Pons (tissue), 1 donor: ENCODE data around the gene POLD2.

Experiments used
- DNase-seq: peaks from one replicate; pipeline ENCODE4 v3.0.0-alpha.2; 2016; ENCODE audit warnings: low spot score

The POLD2 gene

GRCh38 chr7:44152971-44153947 lies 29.9 kb upstream of the POLD2 start:
- DNase-seq, result no peak

GRCh38 chr7:44151956-44152355 lies 28.6 kb upstream of the POLD2 start:
- DNase-seq, result no peak

DNA sequence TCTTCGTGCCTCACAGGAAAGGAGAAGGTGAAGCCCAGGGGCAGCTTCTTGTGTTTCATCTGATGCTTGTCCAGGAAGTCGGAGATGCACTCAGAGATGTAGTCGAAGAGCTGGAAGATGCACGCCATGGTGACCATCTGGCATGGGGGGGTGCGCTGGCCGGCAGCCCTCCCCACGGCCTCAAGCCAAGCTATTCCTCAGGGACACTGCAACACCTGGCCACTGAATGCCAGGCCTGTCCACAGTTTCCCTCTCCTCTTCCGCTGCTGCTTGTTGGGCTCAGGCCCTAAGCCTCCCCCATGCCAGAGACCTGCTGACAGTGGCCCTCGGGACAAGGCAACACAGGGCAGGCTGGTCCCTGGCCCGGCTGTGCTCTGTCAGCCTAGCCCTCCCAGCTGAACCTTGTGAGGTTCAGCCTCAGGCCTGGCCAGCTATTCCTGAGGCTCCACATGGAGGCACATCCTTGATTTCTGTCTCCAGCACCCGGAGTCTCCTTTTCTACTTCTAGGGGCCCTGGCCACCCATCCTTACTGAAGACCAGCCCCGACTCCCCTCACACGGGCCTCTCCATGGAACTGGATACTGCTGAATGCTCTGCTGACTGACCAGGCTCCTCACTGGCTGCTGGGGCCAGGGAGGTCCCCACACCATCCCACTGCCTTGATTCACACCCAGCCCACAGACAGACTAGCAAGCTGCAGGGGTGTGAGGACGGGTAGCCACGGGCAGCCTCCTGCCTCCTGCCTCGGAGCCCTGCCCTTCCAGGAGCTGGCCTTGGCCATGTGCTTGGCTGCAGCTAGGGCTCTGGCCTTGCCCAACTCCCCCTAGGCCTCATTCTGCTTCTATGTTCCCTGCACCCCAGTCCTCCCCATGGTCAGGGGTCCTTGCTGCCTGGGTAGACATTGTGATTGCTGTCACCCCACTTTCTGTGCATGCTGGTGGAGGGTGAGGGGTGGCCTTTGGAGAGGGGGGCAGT lies 27.9 kb upstream of the POLD2 start:
- no peak for DNase-seq

- DNase-seq, result no peak
Measured at GRCh38 chr7:44150466-44150832, 27.1 kb upstream of the POLD2 start.

GRCh38 chr7:44149571-44150465 lies 26.5 kb upstream of the POLD2 start:
- DNase-seq, result no peak

DNA sequence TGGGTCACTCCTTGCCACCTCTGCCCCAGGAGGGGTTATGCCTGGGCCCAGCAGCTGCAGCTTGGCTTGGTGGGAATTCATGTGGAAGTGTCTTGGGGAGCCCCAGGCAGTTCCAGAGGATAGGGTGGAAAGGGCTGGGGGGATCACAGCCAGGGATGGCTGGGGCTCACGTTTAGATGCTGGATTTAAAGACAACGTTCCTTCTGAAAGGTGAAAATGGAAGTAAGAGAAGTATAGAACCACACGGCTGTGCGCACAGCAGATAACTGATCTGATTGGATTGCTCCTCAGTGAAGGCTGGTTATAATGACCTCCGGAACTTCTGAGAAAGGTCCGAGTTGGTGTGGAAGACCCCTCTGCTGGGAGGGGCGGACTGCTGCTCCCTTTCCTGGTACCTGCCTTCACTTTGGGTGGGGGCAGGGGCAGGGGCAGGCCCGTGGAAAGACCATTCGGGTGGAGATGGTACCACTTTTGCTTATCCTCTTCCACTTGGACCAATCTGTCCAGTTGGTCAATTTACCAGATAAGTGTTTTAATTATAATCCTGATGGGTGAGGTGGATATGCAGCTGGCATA lies 25.7 kb upstream of the POLD2 start:
- no peak for DNase-seq

DNA sequence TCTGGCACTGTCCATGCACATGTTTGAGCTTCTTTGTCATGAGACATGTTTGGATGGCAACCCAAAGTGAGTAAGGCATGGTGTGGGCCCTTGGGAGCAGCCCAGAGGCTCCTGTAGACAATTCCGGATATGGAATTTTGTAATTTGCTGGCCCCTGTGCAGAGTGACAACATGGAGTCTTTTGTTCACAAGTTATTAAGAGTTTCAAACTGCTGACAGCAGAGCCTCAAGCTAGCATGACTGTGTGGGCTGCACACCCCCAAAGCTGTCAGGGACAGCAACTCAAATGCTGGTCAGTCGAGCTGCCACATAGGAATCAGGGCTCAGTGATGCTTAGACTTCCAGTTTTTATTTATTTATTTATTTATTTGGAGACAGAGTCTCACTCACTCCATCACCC lies 24.8 kb upstream of the POLD2 start:
- no peak for DNase-seq

GRCh38 chr7:44147026-44147991 lies 24.0 kb upstream of the POLD2 start:
- no peak for DNase-seq

GRCh38 chr7:44145969-44146911 lies 22.9 kb upstream of the POLD2 start:
- peak; percentile 23 for DNase-seq

DNA sequence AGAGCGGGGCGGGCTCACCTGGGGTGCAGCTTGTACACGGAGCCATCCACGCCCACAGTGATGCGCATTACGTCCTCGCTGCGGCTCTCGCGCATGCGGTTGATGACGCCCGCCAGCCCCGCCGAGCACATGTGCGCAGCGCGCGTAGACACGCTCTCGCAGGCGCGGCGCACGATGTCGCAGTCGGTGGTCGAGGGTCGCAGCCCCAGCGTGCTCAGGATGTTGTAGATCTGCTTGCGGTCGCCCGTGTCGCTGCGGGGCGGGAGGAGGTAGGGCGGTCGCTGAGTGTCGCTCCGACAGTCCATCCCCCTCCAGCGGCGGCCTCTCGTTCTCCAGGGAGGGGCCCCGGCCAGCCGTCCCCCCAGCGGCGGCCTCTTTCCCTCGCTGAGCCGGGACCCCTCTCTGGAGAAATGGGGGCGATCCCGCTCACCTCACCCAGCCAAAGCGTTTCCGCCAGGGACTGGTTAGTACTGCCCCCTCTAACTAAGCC lies 22.2 kb upstream of the POLD2 start:
- DNase-seq, result no peak

GRCh38 chr7:44144968-44145478 lies 21.7 kb upstream of the POLD2 start:
- DNase-seq, result no peak

DNA sequence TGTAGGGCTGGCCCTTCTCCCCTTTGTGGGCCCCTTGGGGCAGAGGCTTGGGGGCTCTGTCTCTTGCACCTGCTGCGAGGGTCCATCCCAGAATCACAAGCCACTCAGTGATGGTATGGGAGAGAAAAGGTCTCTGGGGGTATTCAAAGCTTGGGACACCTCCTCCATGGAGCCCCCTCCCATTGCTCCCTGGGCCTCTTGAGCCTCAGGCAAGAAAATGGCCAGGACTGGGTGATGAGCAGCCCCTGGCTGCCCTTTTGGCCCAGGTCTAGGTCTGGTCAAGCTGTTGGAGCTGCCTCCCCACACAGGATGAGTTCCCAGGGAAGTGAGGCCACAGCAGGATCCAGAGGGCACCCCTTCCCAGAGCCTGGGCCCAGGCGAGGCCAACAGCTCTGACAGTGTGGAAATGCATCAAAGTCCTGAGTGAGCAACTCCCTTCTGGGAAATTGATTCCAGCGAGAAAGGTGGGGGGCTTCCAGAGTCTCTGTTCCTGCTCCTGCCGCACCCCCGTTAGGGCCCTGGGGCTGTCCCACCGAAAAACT lies 21.1 kb upstream of the POLD2 start:
- no peak for DNase-seq

DNA sequence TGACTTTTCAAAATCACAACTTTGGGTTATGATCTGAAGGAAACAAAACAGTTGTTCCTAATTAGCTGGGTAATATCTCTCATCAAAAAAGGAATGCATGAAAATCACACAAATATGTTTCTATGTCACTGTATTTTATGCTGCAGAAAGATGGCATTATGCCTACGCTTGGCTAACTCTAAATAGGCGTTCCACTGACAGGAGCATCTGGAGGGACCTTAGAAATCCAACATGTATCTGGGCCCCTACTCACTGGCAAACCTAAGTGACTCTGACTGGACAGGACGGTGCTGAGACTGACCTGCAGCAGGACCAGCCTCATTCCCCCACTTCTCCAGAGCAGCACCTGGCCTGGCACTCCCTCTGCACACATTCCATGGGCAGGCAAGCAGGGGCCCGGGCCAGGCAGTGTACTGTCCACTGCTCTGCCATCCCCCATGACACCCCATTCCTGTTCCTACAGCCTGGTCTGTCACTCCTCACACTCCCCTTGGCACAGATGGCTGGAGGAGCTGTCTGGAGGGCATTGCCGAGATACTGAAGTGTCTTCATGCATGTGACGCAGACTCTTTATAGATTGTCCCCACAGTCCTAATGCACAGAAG lies 20.4 kb upstream of the POLD2 start:
- no peak for DNase-seq

DNA sequence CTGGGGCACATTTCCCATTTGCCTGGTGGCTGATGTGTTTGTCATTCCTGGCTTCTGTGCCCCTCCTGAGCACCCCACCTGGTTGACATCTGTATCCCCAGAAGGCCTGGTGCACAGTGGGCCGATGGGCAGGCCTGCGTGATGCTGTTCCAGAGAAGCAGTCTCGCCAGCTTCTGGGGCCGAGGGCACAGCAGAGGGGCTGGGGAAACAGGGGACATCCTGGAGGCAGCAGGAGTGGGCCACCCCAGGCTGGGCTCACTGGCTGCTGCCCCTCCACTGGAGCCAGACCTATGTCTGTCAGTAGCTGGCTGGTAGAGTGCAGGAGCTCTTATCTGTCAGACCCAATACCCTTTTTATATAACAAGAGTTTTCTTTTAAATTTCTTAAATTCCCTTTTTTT lies 18.7 kb upstream of the POLD2 start:
- no peak for DNase-seq

- DNase-seq, result no peak
Measured at GRCh38 chr7:44141221-44141850, 18.0 kb upstream of the POLD2 start, which contains the start of gene MYL7. Gene MYL7, minus strand, starts transcription at chr7:44141332. Its CDS starts 27 bp downstream, at chr7:44141305.

- DNase-seq, result no peak
Measured at GRCh38 chr7:44140341-44140740, 17.0 kb upstream of the POLD2 start.

GRCh38 chr7:44139311-44140010 lies 16.1 kb upstream of the POLD2 start:
- DNase-seq, result no peak
